Stimulated activated CD8-positive, alpha-beta memory T cell treated with anti-CD3 and anti-CD28 coated beads, Interleukin-12 subunit alpha, Interleukin-12 subunit beta, amount 100 ng/mL, for 1 hour (primary cell): ENCODE measurements around the gene SNTA1.
"Not testable (repeated sequence)": the region's sequence is repeated elsewhere in the genome, so short reads cannot be mapped to it uniquely, and the experiment has no call there.

Experiments used
- DNase-seq: peaks from one replicate; pipeline ENCODE4 v3.0.0-alpha.2; 2020; ENCODE audit warnings: low read depth

SNTA1 gene

DNA sequence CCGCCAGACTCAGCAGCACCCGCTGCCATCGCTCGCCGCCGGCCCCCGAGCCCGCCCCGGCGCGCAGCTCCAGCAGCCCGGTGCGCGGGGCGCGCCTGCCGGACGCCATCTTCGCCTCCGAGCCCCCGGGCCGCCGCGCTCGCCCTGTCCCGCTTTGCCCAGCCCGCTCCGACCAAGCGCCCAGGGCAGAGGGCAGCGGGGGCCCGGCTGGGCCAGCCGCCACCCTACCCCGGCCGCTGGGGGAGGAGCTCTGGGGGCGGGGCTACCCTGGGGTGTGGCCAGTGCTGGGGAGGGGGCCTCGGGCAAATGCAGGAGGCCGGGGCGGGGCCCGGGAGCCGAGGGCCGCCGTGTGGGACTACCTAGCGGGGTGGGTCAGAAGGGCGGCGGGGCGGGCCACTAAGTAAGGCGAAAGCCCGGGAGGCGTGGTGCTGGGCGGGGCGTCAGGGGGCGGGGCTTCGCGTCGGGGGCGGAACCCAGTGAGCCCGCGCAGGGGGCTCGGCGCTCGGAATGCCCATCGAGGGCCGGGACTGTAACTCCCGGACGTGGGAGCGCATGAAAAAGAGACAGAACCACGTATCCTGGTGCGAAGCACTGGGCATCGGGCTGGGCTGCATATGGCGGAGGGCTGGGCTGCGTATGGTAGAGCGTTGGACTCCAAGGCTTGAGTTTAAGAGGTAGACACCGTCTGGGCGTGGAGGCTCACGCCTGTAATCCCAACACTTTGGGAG, at the start of gene SNTA1:
SNTA1 (minus strand) TSS at position 252 of the 728 bp plus-strand sequence; CDS start at position 109, 143 bp downstream.
- DNase-seq: peak; percentile 77

DNA sequence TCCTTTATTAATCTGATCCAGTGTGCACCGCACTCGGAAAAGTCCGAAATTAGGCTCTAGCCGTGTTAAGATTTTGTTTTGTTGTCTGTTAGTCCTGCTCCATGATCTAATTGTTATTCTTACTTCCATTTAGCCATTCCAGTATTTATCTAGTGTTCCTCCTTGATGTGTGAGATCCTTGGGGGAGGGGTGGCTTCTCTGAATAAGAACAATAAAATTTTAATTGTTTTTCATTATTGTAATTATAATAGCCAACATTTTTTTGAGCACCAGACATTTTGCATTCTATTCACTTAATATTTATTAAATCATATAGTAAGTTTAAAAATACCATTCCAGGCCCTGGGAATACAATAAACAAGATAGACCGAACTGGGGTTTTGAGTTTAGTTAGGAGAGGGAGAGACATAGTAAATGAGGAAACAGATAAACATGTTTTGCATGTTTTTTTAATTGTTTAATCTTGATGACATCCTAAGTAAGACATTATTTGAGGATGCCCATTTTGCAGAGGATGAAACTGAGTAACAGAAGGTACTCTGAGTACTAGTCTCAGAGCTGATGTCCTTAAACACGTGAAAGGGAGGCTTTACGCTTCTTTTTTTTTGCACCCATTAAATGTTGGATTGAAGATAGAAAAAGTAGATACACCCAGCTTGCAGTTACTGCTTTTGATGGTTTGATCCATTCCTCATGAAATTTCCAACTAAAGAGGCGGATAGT, 47.5 kb upstream of the SNTA1 start:
- no peak for DNase-seq

DNA sequence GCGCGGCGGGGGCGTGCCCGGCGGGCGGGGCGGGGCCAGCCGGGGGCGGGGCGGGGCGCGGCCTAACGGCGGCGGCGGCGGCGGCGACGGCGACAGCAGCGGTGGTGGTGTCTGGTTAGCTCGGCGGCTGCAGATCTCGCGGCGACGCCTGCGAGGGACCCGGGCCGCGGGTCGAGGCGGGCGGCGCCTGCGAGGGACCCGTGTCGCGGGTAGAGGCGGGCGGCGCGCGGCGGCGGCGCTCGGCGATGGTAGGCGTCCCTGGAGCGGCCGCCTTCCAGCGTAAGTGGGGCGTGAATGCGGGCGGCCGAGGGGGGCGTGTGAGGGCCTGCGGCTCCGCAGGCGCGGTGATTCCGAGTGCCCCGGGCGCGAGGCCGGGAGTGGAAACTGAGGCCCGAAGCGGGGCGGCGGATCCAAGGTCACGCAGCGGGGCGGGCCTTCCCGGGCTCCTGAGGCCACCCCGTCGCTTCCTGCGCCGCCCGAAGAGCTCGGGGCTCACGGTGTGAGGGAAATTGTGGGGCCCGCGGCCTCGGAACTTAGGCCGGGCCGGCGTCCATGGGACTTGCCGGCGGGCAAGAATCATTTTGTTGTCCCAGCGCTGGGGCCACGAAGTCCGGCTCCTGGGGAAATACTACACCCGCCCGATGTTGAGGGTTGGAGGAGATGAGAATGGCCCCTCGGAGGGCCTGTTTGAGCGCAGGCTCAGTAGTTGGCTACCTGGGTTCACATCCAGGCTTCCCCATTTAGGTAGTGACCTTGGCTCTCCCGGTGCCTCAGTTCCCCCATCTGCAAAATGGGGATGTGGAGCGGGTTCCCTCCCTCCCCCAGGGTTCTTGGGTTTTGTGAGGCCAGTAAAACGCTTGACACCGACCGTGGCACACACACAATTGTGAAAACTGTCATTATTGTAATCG, 46.7 kb upstream of the SNTA1 start, which contains the start of gene CBFA2T2:
CBFA2T2 (plus strand) TSS at position 74 of the 911 bp plus-strand sequence; CDS start at position 246, 172 bp downstream.
- peak; percentile 37 for DNase-seq

DNA sequence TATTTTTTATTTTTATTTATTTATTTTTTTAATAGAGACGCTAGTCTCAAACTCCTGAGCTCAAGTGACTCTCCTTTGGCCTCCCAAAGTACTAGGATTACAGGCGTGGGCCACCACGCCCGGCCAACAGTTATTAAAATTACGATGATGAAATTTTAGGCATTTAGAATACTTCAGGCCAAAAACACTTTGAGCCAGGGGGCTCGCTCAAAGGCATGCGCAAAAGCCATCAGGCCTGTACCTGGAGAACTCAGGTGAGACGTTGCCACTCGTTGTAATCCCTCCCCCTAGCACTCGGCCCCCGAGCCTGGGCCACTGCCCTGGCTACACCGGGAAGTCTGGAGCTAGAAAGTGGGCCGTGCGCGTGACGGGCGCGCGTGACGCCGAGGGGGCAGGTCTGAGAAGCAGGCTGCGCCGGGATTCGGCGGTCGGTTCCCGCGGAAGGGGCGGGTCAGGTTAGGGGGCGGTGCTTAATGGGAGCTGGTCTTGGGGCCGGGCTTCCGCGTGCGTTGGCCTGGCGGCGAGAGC, 46.0 kb upstream of the SNTA1 start:
- peak; percentile 98 for DNase-seq

DNA sequence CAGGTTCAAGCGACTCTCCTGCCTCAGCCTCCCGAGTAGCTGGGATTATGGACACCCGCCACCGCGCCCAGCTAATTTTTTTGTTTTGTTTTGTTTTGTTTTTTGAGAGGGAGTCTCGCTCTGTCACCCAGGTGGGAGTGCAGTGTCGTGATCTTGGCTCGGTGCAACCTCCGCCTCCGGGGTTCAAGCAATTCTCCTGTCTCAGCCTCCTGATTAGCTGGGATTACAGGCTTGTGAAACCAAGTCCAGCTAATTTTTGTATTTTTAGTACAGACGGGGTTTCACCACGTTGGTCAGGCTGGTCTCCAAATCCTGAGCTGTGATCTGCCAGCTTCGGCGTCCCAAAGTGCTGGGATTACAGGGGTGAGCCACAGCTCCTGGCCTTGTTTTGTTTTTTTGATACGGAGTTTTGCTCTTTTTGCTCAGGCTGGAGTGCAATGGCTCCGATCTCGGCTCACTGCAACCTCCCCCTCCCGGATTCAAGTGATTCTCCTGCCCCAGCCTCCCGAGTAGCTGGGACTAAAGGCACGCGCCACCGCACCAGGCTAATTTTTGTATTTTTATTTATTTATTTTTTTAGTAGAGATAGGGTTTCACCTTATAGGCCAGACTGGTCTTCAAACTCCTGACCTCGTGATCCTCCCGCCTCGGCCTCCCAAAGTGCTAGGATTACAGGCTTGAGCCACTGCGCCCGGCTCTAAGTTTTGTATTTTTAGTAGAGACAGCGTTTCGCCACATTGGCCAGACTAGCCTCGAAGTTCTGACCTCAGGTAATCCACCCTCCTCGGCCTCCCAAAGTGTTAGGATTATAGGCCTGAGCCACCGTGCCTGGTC, 45.3 kb upstream of the SNTA1 start:
- DNase-seq: not testable (repeated sequence)

DNA sequence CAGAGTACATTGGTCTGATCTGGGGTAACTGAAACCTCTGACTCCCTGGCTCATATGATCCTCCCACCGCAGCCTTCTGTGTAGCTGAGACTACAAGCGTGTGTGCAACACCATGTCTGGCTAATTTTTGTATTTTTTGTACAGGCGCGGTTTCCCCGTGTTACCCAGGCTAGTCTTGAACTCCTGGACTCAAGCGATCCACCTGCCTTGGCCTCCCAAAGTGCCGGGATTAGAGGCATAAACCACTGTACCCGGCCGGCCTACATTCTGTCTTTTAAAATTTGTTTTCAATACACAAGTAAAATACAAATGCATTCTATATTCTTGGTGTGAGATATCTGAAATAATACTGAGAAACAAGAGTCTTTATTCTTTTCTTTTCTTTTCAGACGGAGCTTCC, 44.6 kb upstream of the SNTA1 start:
- DNase-seq: no peak

DNA sequence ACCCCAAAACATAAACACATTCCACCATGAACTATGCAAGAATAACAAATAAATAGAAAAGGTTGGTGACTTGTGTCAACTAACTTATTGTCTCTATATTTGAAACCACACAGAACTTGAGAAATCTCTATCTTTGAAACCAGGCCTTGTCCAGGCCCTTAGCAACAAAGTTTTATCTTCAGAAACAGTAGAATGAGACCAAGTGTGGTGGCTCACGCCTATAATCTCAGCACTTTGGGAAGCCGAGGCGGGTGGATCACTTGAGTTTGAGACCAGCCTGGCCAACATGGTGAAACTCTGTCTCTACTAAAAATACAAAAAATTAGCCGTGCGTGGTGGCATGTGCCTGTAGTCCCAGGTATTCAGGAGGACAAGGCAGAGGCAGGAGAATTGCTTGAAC, 39.6 kb upstream of the SNTA1 start:
- not testable (repeated sequence) for DNase-seq

DNA sequence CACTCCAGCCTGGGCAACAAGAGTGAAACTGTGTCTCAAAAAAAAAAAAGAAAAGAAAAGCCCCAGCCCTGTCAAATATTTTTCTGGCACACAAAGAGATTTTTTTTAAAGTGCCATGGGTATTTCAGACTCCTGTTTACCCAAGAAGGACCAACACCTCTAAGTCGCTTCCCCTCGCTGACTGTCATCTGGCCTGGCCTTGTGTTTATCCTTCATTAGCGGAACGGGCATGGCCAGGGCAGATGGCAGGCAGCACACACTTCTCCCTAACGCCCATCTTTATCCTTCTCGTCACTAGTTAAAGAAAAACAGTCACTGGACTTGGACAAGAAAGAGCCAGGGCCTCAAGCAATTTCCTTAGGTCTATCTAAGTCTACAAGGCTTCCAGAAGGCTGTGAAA, 39.0 kb upstream of the SNTA1 start:
- no peak for DNase-seq

DNA sequence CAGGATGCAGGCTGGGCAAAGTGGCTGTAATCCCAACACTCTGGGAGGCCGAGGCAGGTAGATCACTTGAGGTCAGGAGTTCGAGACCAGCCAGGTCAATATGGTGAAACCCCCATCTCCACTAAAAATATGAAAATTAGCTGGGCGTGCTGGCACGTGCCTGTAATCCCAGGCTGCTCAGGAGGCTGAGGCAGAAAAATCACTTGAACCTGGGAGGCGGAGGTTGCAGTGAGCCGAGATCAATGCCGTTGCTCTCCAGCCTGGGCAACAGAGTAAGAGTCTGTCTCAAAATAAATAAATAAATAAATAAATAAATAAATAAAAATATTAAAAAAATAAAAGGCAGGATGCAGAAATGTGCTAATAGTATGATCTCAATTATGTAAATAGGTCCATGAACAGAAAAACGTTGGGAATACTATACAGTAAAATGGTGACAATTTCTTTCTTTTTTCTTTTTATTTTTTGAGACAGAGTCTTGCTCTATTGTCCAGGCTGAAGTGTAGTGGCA, 37.9 kb upstream of the SNTA1 start:
- DNase-seq: no peak

DNA sequence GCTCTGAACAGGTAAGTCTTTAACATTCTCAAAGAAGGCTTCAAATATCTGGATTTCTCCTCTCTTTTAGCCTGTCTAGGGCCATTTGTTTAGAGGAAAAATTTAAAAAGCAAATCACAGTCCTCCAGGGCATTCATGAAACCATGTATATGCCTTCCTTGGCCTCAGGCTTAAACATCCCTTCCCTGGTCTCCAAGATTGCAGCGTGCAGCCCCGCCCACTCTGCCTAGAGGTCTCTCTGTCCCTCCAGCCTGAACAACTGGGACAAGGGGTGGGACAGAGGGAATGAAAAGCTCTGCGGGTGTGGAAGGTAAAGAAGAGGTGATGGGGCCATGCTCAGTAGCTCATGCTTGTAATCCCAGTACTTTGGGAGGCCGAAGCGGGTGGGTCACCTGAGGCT, 36.5 kb upstream of the SNTA1 start:
- DNase-seq: no peak

DNA sequence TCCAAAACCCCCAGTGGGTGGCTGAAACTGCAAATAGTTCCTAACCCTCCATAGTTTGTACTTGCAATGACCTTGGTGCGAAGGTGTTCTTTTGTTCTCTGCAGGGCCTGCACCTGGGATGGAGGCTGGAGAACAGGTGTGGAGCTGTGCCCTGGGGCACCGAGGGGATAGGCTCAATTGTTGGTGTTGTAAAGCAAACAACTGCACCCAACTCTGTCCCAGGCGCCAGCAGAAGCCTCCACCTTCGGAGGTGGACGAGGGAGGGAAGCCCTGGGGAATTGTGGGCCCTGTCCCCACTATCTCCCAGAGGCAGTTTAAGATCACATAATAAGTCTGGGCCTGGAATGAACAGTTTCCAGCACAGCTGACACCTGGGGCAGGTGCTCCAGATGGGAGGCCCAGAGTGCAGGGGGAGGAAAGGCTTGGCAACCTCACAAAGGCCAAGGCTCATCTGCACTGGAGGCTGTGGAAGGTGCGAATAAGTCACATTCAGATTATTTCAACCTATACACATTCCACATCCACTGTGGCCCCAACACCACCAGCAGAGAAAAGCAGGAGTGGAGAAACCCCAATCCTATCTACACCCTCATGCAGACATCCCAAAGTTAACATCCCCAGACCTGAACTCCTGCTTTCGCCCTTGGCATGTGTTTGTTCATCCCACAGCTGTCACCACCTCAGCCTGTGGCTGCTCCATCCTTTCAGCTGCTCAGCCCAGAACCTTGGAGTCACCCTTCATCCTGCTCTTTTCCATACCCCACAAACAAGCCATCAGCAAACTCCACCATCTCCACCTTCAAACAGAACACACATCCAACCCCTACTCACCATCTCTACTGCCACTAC, 34.0 kb upstream of the SNTA1 start:
- no peak for DNase-seq

DNA sequence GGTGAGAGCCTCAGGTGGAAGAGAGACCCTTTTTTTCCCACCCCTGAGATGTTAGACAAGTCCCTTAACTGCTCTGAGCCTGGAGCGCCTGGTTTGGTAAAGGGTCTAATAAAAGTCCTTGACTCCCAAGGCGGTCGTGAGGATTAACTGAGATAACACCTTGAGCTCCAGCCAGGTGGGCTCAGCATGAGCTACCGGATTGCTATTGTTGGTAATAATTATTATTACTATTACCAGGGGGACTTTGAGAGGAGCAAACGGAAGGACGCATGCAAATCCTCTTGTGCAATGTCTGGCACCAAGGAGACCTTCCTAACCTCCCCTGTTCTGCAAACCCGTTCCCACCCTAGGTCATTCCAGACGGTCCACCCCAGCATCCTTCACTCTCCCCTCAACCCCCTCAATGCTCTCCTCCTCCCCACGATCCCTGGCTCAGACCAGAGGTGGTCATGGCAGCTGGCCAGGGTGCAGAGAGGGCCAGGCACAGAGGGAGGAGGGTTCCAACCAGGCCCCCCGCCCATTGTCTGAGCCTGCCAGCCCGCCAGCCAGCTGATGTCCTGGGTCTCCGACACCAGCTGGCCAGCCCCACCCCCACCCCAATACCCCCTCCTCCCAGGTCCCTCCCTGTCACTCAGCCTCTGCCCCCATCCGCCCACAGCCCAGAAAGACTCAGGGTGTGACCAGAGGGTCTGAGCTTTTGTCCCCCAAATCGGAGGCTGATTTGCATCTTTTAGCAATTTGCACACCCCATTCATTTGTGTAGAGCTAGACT, 32.0 kb upstream of the SNTA1 start:
- no peak for DNase-seq

DNA sequence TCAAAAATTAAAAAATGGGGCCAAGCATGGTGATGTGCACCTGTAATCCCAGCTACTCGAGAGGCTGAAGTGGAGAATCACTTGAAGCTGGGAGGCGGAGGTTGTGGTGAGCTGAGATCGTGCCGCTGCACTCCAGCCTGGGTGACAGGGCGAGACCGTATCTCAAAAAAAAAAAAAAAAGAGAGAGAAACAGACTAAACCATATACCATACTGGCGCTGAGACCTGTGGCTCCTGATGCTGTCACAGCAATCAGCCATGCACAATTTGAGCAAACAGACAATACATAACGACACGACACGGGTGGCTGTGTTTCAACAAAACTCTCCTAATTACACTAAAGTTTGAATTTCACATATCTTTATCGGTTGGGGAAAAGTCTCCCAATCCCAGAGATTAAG, 31.4 kb upstream of the SNTA1 start:
- DNase-seq: no peak

DNA sequence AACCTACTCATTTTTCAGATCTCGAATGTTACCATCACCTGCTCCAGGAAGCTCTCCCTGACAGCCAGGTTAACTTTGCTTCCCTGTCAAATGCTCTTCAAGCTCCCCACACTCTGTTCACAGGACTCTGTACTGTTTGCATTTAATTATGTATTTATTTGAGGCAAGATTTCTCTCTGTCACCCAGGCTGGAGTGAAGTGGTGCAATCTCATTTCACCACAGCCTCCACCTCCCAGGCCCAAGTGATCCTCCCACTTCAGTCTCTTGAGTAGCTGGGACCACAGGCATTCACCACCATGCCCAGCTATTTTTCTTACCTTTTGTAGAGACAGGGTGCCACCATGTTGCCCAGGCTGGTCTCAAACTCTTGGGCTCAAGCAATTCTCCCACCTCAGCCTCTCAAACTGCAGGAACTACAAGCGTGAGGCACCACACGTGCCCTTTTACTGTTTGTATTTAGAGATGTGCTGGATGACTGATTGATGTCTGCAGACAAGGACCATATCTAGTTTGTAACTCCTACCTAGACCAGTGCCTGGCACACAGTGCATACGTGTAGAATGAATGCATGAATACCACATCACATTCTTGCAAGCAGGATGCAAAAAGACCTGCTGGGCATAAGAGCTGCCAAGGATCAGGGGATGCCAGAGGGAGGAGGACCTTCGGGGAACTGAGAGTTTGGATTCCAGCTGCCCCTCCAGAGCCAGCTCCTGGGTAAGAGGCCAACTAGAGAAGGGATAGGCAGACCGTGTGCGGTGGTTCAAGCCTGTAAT, 30.7 kb upstream of the SNTA1 start:
- no peak for DNase-seq

DNA sequence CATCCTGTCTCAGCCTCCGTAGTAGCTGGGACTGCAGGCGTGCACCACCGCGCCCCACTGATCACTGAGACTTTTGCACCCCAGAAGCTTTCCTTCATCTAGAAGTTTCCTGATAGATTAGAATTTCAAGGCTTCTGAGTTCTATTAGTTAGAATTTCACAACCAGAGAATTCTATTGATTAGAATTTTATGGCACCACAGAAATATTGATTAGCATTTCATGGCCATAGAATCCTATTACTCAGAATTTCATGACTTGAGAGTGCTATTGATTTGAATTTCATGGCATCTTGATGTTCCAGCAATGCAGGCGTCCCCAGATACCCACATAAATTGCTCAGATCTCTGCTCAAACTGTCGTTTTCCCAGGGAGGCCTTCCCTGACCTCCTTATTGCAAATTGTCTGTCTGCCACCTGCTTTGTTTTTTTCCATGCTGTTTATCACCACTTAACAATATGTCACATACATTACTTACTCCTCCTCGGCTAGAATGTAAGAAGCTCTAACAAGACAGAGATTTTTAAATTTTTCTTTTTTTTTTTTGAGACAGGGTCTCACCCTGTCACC, 29.4 kb upstream of the SNTA1 start:
- DNase-seq: no peak

DNA sequence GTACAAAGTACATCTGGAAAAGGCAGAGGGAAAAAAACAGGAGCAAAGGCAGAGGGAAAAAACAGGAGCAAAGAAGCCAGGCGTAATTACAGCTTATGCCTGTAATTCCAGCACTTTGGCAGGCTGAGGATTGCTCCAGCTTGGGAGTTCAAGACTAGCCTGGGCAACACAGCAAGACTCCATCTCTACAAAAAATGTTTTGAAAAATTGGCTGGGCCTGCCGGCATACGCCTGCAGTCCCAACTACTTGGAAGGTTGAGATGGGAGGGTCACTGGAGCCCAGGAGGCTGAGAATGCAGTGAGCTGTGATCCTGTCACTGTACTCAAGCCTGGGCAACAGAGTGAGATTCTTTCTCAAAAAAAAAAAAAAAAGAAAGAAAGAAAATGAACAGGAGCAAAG, 27.3 kb upstream of the SNTA1 start:
- DNase-seq: no peak

DNA sequence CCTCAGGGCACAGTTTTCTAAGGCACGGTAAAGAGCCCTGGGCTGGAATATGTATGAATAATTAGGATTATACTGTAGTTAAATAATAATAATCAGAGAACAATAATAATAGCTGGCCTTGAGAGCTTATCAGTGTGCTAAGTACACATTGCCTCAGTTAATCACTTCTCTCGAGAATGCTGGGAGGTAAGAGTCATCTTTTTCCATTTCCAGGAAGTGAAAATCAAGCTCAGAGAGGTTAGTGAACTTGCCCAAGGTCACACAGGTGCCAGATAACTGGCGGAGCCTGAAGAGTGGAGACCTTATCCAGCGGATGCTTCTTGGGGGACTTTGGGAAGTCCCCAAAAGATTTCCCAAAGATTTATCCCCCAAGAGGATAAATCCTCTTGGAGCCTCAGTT, 26.9 kb upstream of the SNTA1 start:
- no peak for DNase-seq

DNA sequence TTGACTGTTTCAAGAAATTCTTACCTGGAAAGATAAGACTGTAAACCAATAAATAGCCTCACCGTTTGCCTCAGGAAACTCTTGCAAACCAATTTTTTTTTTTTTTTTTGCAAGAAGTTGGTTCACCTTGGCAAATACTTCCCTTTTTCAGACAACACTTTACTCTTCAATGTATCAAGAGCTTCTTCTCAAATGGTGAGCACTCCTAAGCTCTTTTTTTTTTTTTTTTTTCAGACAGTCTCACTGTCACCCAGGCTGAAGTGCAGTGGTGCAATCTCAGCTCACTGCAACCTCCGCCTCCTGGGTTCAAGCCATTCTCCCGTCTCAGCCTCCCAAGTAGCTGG, 22.7 kb upstream of the SNTA1 start:
- no peak for DNase-seq
